ENCODE measurements around the gene CDKN1B.

The CDKN1B gene

DNA sequence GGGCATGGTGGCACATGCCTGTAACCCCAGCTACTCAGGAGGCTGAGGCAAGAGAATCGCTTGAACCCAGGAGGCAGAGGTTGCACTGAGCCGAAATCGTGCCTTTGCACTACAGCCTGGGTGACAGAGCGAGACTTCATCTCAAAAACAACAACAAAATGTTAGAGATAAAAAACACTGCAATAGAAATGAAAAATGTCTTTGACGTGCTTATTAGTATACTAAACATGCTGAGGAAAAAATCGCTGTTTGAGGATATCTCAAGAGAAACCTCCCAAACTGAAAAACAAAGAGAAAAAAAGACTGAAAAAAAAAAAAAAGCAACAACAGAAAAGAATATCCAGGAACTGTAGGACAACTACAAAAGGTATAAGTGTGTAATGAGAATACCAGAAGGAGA is 53.1 kb downstream of the CDKN1B start:
- no peak for DNase-seq
